OCI-LY3 (cell line): ENCODE results near the gene PDK2.

Experiments used
- H2AFZ ChIP-seq: fragments of 200-600, 300-600 bp; shearing (Covaris generic); 2 replicates; pipeline ENCODE4 v1.6.0; 2014; ENCODE audit warnings: antibody characterized with exemption, low read depth, low read length
- H3K27ac ChIP-seq: fragments of 200-600, 300-600 bp; sonication (generic); 2 replicates; pipeline ENCODE4 v1.5.1; 2014; ENCODE audit warnings: mild to moderate bottlenecking, low read length, moderate library complexity, mixed read lengths
- H3K27me3 ChIP-seq: fragments of 200-600, 300-600 bp; sonication (generic); 2 replicates; pipeline ENCODE4 v1.6.1; 2014; ENCODE audit warnings: low read depth, low read length, mixed read lengths
- H3K36me3 ChIP-seq: fragments of 200-600, 300-600 bp; sonication (generic); replicated peaks from 2 replicates; pipeline ENCODE3; 2014; ENCODE audit warnings: low read depth, low read length, mixed read lengths
- H3K4me1 ChIP-seq: fragments of 300-600, 200-600 bp; sonication (generic); 2 replicates; pipeline ENCODE4 v1.6.1; 2014; ENCODE audit warnings: low read length, mixed read lengths
- H3K4me2 ChIP-seq: fragments of 200-600, 300-600 bp; sonication (generic); 2 replicates; pipeline ENCODE4 v1.6.1; 2014; ENCODE audit warnings: low read length, mixed read lengths
- H3K4me3 ChIP-seq: fragments of 300-600, 200-600 bp; sonication (generic); 2 replicates; pipeline ENCODE4 v1.5.1; 2014; ENCODE audit warnings: antibody characterized with exemption, mild to moderate bottlenecking, low read length, moderate library complexity
- H3K79me2 ChIP-seq: fragments of 300-600, 200-600 bp; shearing (Covaris generic); 2 replicates; pipeline ENCODE4 v1.6.1; 2014; ENCODE audit warnings: mild to moderate bottlenecking, low read length, mixed read lengths
- H3K9ac ChIP-seq: fragments of 300-600, 200-600 bp; shearing (Covaris generic); 2 replicates; pipeline ENCODE4 v1.6.0; 2014; ENCODE audit warnings: mild to moderate bottlenecking, low read length, moderate library complexity
- H3K9me3 ChIP-seq: fragments of 200-600, 300-600 bp; shearing (Covaris generic); 2 replicates; pipeline ENCODE4 v1.6.1; 2014; ENCODE audit warnings: low read length, mixed read lengths; ENCODE audit not compliant: insufficient read depth
- H4K20me1 ChIP-seq: fragments of 200-600, 300-600 bp; sonication (generic); 2 replicates; pipeline ENCODE4 v1.6.1; 2016; ENCODE audit warnings: low read length, mixed read lengths; ENCODE audit not compliant: insufficient read depth
- CTCF ChIP-seq: fragments of 200-600, 300-600 bp; sonication (generic); IDR thresholded peaks from 2 replicates; pipeline ENCODE4 v1.5.1; 2014; ENCODE audit warnings: antibody characterized with exemption, low read length, low read depth
- EZH2phosphoT487 ChIP-seq: fragments of 200-600 bp; shearing (Covaris generic); IDR thresholded peaks from 2 replicates; pipeline ENCODE4 v1.6.1; 2018; ENCODE audit warnings: antibody characterized with exemption, mixed run types, low read depth

The PDK2 gene

GRCh38 chr17:50118828-50119218 lies 23.7 kb downstream of the PDK2 start:
- H3K27me3 ChIP-seq = peaks cover 11% of the 10 kb centered on the region
- no peaks in the 10 kb centered on the region for H4K20me1 ChIP-seq
- no peak overlapping the region for H3K4me3 ChIP-seq
- TF ChIP-seq EZH2phosphoT487 (no peak), CTCF (no peak)
- no peak overlapping the region for H3K9ac ChIP-seq
- 0 out of 2 replicates have a peak, but pooled peaks cover 6% of the 10 kb centered on the region for H3K4me1 ChIP-seq
- H3K9me3 ChIP-seq = no peaks in the 10 kb centered on the region
- no peak overlapping the region for H3K27ac ChIP-seq
- H3K4me2 ChIP-seq = no peak overlapping the region
- H3K79me2 ChIP-seq = no peaks in the 10 kb centered on the region
- H3K36me3 ChIP-seq = no peaks in the 10 kb centered on the region
- H2AFZ ChIP-seq = no peak overlapping the region

- H3K9me3 ChIP-seq = no peaks in the 10 kb centered on the region
- H3K36me3 ChIP-seq = no peaks in the 10 kb centered on the region
- no peak for TF ChIP-seq EZH2phosphoT487
- no peak for TF ChIP-seq CTCF
- no peak overlapping the region for H3K9ac ChIP-seq
- no peaks in the 10 kb centered on the region for H3K79me2 ChIP-seq
- H3K4me3 ChIP-seq = no peak overlapping the region
- H3K4me2 ChIP-seq = no peak overlapping the region
- no peak overlapping the region for H2AFZ ChIP-seq
- H3K27me3 ChIP-seq = peaks cover 11% of the 10 kb centered on the region
- no peaks in the 10 kb centered on the region for H3K4me1 ChIP-seq
- no peak overlapping the region for H3K27ac ChIP-seq
- no peaks in the 10 kb centered on the region for H4K20me1 ChIP-seq
These were observed 25.5 kb downstream of the PDK2 start for GRCh38 chr17:50120475-50121253.

GRCh38 chr17:50122945-50123344 lies 27.8 kb downstream of the PDK2 start:
- Histone ChIP-seq H3K79me2 (no peaks in the 10 kb centered on the region), H4K20me1 (no peaks in the 10 kb centered on the region), H3K27me3 (peaks cover 14% of the 10 kb centered on the region), H3K4me1 (no peaks in the 10 kb centered on the region), H3K9me3 (no peaks in the 10 kb centered on the region), H3K9ac (no peak overlapping the region), H3K4me2 (no peak overlapping the region), H3K27ac (no peak overlapping the region), H2AFZ (no peak overlapping the region), H3K36me3 (no peaks in the 10 kb centered on the region), H3K4me3 (no peak overlapping the region)
- TF ChIP-seq EZH2phosphoT487 (no peak), CTCF (no peak)

- no peak overlapping the region for H3K27ac ChIP-seq
- H2AFZ ChIP-seq = no peak overlapping the region
- H3K9ac ChIP-seq = no peak overlapping the region
- peaks cover 21% of the 10 kb centered on the region for H3K27me3 ChIP-seq
- H4K20me1 ChIP-seq = no peaks in the 10 kb centered on the region
- no peaks in the 10 kb centered on the region for H3K4me1 ChIP-seq
- no peak for TF ChIP-seq CTCF
- no peak for TF ChIP-seq EZH2phosphoT487
- H3K36me3 ChIP-seq = no peaks in the 10 kb centered on the region
- H3K4me3 ChIP-seq = no peak overlapping the region
- no peaks in the 10 kb centered on the region for H3K79me2 ChIP-seq
- H3K9me3 ChIP-seq = no peaks in the 10 kb centered on the region
- no peak overlapping the region for H3K4me2 ChIP-seq
These were observed 28.6 kb downstream of the PDK2 start for GRCh38 chr17:50123649-50124349.
